HG03060 (cell line): ENCODE data around the gene GINS1.

ENCODE experiments used
- ATAC-seq: cut with Tn5 transposase; IDR thresholded peaks from one replicate; pipeline ENCODE4 v1.9.1; 2021; ENCODE audit warnings: low read depth, moderate number of reproducible peaks; ENCODE audit not compliant: unreplicated experiment

Gene GINS1

DNA sequence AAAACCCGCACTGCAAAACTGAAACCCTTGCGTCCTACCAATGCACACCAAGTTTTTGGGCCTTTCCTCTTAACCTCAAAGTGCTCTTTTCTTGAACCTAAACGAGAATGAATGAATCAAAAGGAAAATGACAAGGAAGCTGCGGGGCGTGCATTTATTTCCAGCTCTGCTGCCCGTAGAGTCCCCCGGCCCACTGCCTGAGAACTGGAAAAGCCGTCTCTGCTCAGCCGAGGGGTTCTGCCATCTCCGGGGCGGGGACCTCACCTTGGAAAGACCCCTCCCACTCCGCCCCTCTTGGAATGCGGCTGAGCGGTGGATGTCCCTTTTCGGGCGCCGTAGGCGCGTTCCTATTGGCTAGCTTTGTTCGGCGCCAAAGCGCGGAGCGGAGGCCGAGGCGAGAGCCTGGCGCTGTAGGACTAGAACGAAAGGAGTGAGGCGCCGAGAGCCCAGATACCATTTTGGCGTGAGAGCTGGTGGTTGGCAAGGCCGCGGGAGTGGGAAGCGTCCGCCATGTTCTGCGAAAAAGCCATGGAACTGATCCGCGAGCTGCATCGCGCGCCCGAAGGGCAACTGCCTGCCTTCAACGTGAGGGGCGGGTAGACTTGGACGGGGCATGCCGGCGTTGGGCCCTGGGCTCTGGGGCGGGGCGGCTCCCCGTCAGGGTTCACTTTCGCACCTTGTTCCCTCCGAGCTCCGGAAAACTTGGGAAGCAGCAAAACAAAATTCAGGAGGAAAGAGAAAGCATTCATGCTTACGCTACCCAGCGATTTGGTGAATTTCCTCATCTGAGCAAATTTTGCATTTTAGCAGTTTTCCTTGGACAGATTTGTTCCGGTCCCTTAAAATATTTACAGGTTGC lies at the start of gene GINS1:
TSS of gene GINS1 (plus strand) at position 363 of the 859 bp plus-strand sequence. CDS start at position 511, 148 bp downstream.
- peak; percentile 71 for ATAC-seq

DNA sequence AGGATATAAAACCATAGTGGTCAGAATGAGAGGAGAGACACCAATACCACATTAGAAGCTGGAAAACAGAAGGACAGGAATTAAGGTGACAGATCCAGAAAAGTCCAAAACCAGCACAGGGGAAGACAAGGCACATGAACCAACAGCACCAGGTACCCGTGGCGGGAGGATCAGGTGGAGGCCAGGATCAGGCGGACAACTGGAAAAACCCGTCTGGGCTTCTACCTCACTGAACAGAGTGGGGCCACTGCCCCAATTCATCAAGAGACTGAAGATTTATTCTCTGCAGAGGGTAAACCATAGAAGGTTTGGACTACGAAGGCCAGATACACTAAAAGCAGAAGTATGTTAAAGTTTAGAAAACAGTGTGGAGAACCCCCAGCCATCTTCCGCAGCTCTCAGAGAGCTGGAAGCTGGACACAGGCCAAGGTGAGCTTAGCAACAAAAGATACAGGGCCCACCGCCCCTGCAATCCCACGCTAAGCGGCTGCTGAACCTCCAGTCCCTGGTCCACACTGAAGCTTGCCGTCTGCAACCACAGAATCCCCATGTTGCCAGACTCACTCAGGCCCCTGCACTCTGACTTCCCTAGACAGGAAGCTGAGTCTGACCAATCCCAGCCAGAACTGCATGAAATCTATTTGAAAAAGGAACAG lies 46.7 kb upstream of the GINS1 start:
- no peak for ATAC-seq

DNA sequence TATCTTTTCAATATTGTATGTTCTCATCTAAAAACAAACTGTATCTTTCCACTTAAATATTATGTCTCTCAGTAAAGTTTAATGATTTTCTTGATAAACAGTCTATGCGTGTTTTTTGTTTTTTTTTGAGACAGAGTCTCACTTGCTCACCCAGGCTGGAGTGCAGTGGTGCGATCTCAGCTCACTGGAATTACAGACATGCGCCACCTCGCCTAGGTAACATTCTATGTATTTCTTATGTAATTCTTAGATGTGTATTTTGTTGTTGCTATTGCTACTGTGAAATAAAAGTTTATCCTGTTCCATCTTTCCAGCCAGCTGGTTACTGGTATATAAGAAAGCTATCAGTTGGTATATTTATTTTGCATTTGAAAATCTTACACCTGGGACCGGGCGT lies 46.2 kb upstream of the GINS1 start:
- no peak for ATAC-seq

DNA sequence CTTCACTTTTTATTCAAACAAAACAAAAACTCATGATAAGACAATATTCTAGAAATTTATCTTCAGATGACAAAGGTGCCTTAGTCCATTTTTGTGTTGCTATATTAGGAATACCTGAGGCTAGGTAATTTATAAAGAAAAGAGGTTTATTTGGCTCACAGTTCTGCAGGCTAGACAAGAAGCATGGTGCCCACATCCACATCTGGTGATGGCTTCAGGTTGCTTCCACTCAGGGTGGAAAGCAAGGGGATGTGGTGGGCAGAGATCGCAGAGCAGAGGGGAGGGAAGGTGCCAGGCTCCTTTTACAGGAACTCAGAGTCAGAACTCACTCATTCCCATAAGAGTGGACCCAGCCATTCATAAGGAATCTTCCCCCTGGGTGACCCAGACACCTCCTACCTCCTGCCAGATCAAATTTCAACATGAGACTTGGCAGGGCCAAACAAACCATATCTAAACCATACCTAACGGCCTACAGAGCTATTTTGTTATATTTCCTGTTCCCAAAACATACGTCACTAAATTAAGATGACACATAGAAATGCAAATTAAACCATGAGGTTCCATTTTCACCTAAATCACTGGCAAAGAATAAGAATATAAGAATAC lies 43.2 kb upstream of the GINS1 start:
- no peak for ATAC-seq

DNA sequence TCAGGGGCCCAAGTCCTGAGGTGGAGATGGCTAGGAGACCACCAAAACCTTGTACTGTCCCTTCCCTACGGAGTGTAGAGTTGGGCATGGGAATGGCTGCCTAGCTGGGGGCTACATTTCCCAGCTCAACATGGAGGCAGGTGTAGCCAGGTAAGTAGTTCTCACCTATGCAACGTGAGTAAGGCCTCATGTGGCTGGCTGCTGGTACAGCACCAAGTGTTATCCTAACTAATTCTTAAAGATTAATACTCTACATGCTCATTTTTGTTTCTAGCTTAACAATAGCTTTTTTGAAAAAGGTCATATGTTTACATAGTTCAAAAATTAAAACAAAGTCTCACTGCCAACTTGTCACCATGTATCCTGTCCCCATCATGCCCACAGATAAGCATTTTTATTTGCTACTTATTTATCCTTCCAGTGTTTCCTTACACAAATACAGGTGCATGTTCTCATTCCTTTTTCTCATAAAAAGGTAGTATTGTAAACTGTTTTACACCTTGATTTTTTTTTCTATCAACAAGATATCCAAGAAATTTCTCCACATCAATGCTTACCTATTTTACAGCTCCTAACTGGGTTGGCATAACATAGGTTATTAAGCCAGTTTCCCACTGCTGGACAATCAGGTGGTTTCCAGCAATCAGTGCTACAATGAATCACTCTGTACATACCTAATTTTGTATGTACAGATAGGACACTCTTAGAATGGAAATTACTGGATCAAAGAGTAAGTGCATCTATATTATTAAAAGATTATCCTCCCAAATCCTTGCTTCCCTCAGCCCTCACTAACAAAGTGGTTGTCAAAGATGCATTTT lies 42.4 kb upstream of the GINS1 start:
- no peak for ATAC-seq

DNA sequence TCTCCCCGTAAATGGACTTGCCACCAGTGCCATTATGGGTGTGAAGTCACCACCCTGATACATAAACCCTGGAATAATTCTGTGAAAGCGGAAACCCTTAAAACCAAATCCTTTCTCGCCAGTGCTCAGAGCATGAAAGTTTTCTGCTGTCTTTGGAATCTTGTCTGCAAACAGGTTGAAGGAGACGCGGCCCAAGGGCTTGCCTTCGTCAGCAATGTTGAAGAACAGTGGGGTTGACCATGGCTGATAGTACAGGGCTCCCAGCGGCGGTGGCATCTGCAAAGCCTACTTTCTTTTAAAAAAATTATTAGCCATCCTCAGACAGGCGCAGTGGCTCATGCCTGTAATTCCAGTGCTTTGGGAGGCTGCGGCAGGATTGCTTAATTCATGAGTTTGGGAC lies 38.9 kb upstream of the GINS1 start:
- ATAC-seq, result no peak

DNA sequence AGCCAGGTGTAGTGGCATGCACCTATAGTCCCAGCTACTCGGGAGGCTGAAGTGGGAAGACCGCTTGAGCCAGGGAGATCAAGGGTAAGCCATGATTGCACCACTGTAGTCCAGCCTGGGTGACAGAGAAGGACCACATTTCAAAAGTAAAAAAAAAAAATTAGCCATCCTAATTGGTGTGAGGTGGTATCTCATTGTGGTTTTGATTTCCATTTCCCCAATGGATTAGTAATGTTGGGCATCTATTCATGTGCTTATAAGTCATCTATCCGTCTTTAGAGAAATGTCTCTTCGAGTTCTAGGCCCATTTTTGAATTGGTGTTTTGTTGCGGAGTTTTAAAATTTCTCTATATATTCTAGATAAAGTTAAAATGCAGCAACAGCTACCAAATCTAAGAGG lies 38.5 kb upstream of the GINS1 start:
- no peak for ATAC-seq

DNA sequence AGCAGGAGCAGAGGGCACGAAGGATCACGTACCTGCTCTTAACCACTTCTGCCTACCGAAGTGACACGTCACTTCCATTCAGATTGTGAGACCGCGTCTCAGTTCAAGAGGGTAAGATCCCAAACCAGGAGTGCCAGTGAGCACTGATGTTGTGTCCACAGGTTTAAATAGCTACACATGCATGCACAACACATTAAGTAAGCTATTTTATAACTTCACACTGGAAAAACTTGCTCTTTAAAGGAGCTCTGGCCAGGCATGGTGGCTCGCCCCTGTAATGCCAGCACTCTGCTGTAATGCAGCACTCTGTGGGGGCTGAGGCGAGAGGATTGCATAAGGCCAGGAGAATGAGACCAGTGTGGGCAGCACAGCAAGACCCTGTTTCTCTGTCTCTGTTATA lies 37.9 kb upstream of the GINS1 start:
- no peak for ATAC-seq

DNA sequence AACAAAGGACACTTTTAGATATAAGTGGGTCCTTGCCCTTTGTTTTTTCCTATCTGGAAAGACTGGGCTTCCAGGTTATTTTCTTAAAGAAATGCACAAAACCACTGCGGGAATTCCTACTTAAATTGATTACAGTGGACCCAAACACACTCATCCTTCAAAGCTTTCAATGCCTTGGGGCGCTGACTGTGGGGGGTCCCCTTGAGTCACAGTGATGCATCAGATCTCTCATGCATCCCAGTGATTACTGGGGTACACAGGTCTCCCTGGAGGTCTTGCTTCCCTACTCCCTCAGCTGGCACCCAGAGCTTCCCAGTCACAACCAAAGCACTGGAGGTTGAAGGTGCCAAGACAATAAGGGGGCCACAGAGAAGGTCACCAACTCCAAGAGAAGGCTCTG lies 37.5 kb upstream of the GINS1 start:
- no peak for ATAC-seq

DNA sequence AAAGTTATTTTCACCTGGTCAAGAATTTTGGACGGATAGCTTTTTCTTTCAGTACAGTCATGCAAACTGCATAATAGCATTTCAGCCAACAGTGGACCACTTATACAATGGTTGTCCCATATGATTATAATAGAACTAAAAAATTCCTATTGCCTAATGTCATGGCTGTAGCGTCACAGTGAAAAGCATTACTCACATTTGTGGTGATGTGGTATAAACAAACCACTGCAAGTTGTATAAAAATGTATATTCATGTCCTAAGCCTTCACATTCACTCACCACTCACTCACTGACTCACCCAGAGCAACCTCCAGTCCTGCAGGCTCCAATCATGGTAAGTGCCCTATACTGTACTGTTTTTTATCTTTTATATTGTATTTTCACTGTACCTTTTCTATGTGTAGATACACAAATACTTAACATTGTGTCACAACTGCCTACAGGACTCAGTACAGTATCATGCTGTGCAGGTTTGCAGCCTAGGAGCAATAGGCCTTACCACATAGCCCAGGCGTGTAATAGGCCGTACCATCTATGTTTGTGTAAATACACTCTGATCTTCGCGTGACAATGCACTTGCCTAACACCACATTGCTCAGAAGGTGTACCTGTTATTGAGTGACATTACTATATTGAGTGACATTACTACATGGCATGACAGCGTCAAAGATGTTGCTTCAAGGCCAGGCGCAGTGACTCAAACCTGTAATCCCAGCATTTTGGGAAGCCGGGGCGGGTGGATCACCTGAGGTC lies 34.7 kb upstream of the GINS1 start:
- ATAC-seq, result no peak

DNA sequence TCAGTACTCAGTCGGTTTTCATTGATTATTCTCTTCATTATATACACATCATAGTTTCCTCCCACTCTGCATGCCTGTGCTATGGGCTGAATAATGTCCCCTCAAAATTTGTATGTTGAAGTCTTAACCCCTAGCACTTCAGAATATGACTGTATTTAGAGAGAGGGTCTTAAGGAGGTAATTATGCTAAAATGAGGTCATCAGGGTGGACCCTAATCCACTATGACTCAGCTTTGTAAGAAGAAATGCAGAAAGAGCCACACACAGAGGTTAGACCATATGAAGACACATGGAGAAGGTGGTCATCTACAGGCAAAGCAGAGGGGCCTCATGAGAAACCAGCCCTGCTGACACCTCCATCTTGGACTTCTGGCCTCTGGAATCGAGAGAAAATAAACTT lies 32.6 kb upstream of the GINS1 start:
- no peak for ATAC-seq

DNA sequence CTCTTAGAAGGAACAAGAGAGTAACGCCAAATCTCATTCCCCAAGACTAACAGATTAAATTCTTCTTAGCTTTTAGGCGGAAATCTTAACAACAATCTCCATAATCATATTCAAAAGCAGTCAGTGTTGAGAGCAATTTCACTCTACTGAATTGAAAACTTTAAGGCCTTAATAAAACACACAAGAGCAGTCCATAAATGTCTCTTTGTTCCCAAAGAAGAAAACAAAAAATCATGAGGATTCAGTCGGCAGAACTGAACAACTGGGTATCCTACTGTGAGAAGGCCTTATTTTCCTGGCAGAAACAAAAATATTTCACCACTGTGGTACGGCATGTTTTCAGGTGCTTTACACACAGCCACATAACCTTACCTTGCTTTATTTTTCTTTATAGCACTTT lies 31.2 kb upstream of the GINS1 start:
- ATAC-seq, result no peak

DNA sequence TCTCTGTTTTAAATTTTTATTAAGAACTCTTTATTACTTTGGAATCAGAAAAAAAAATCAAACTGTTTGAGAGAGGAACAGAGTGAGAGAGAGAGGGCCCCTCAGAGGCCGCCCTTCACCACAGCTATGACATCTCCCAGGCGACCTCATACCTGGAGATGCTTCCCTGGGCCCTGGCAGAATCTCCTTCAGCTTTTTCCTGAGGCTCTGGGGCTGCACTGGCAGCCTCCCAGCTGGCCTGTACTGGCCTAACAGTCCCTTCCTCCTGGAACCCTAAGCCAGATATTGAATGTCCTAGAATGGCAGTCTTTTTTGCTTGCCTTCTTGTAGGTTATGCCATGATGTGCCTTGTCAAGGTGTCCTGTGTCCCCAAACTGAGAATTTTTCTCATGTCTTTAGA lies 30.6 kb upstream of the GINS1 start:
- ATAC-seq, result no peak

DNA sequence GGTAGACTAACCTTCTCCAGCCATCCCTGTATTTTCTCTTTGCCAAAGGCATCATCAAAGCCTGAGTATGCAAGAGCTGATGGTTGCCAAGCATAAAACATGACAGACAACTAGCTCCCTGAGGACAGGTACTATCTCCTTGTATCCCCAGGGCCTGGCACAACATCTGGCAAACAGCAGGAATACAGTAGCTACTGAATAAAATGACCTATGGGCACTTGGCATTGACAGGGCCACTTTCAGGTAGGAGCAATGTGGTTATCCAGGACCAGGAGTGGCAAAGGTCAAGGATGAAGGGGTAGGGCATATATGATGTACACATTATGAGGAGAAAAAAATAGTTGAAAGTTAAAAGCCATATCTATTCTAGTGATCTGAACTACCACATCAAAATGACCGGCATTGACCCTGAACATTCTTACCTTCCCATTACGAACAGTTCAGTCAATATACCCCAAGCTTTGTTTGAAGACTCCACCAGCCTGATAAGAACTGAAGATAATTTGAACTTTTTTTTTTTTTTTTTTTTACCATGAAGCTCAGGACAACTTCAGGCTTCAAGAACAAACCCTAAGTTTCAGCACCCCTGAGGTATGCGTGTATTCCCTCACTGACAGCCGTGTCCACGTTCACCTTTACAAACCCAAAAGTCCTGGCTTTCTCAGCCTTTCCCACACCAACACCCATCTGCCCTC lies 29.1 kb upstream of the GINS1 start:
- no peak for ATAC-seq

DNA sequence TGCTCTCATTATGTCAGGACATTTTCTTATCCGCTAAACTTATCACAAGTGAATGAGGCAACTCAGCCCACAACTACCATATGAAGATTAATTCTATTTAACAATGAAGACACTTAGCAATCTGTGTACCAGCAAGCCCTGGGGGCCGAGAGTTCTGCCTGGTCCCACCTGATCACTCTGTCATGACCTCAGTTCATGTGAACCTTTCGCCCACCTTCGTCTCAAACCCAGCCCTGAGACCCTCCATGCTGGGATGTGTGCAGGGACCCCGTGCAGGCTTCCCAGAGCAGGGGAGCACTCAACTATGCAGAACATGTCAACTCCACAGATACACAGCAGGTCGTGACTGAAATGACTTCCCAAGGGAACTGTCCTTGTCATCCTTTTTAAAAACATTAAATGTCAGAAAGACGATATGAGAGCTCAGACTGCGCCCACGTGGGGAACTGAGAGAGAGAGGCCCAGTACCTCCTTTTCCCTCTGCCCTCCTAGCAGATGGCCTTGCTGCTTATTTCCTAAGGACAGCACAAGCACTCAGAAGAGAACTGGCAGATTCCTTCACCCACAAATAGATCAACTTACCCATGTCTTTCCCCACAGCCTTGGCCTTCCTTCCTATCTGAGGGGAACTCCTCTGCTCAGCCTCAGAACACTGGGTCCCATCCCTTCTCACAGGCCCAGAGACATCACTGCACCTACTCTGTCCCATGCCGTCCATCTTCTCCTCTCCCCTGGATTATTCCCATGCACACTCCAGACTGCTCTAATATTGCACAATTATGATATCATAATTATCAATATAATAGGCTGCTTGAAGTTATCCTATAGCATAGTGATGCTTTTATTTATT lies 28.4 kb upstream of the GINS1 start:
- no peak for ATAC-seq

DNA sequence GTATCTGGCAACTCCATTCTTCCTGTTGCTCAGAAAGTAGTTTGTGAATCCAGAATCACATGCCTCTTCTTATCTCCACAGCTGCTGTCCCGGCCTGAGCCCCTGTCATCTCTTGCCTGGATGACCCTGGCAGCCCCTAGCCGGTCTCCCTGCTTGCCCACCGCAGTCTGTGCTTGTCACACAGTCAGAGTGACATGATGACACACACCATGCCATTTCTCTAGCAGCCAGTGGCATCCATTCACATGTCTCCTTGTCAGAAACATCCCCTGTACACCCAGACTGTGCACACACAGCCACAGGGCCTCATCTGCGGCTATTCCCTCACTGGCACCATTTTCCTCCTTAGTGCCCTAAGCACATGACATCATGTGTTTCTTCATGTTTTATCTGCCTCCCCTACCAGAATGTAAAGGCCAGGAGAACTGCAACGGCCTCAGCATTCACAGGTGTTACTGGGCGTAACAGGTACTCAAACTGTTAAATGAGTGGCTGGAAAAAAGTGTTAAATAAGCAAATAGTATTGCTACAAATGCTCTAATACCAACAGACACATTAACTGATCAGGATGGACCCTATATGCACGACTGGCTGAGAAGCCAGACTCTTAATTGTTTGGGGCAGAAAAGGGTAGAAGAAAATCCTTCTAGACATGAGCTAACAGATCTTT lies 26.4 kb upstream of the GINS1 start:
- no peak for ATAC-seq

DNA sequence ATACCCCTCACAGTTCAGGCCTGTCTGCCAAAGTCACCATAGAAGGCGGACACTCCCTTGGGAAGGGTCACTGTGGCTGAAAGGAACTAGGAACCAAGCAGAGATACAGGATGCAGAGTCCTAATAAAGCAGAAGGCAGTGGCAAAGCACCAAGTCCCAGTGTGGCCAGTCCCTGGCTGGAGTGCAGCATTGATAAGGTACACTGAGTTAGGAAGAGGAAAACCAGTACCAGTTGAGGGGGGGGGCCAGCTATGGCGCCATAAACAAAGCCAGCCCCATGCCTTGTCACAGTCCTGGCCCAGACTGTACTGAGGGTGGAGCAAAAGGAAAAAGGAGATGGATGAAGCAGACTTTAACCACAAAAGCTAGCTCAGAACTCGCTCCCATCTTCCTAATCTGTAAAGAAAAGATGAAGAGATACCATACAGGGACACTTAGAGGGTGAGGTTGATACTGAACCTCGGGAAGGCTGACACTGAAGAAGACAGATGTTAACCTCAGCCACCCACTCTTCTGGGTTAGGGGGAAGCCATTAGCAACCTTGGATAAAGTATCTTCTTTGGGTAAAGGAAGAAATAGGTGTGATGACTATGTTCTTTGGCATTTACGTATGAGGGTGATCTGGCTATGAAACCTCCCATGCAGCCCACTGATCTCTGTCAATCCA lies 24.6 kb upstream of the GINS1 start:
- no peak for ATAC-seq
